Endothelial cell of umbilical vein (primary cell): ENCODE results near the gene PGAP1. TPM values are rescaled to one million over a fixed set of nuclear protein-coding genes. Genes with fewer than 3 reads are reported as not detected.

Source experiments
- BruUV-seq: library from RNA; stranded (reverse); fragments of 400-500 nt; replicated peaks from 2 replicates; lab custom pipeline; 2021; lab: Mats Ljungman, UMichigan
- CTCF ChIA-PET: fragments of 300-600, 350-600 bp; sonication (Branson Sonifier 250); formaldehyde crosslinking; loops from one replicate; lab custom pipeline; 2021; ENCODE audit warnings: antibody characterized with exemption, inconsistent platforms; lab: Charles Lee
- POLR2A ChIA-PET: fragments of 300-600, 350-600 bp; sonication (Branson Sonifier 250); formaldehyde crosslinking; loops from one replicate; lab custom pipeline; 2021; ENCODE audit warnings: antibody characterized with exemption, inconsistent platforms; lab: Charles Lee
- DNase-seq: peaks from one replicate; pipeline ENCODE4 v3.0.0-alpha.2; 2011; ENCODE audit warnings: low read depth, low spot score
- FAIRE-seq: peaks from 2 replicates; lab custom pipeline; 2011; peaks lifted over from hg19 to GRCh38; lab: Jason Lieb, UNC
- H2AFZ ChIP-seq: 2 replicates; pipeline ENCODE4 v1.6.0; 2012; ENCODE audit warnings: low read depth, low read length, control low read depth, inconsistent platforms
- H3K27ac ChIP-seq: 2 replicates; pipeline ENCODE4 v1.5.1; 2011; ENCODE audit warnings: low read depth, mild to moderate bottlenecking, control low read depth, low read length, moderate library complexity; ENCODE audit not compliant: insufficient read depth
- H3K27me3 ChIP-seq, 2 experiments: 2 replicates each; pipeline versions ENCODE4 v1.6.0 to v1.6.1; 2011; ENCODE audit warnings: low read length in 2 of 2, mixed read lengths in 1 of 2; ENCODE audit not compliant: control insufficient read depth in 2 of 2, insufficient read depth in 2 of 2
- H3K36me3 ChIP-seq, 2 experiments: 2 replicates in 1 of 2; 3 replicates in 1 of 2; pipeline ENCODE4 v1.5.1; 2011; ENCODE audit warnings: low read length in 2 of 2, mild to moderate bottlenecking in 1 of 2, moderate library complexity in 1 of 2; ENCODE audit not compliant: control insufficient read depth in 2 of 2, insufficient read depth in 2 of 2; ENCODE audit errors: extremely low read depth in 1 of 2
- H3K4me1 ChIP-seq: 3 replicates; pipeline ENCODE4 v1.5.1; 2011; ENCODE audit warnings: mild to moderate bottlenecking, low read length; ENCODE audit not compliant: control insufficient read depth, insufficient read depth; ENCODE audit errors: extremely low read depth
- H3K4me2 ChIP-seq: 2 replicates; pipeline ENCODE4 v1.6.1; 2011; ENCODE audit warnings: low read length, control low read depth, mixed read lengths; ENCODE audit not compliant: insufficient read depth
- H3K4me3 ChIP-seq, 3 experiments: fragments of 200-600 bp in 1 of 3; sonication (generic), shearing (Covaris generic) in 1 of 3; replicated peaks in 1 of 3; 2 replicates each; pipeline ENCODE4 v1.5.1; 2011 to 2016; ENCODE audit warnings: control low read depth in 3 of 3, low read length in 3 of 3, mild to moderate bottlenecking in 2 of 3, inconsistent platforms in 1 of 3, low read depth in 1 of 3, moderate library complexity in 1 of 3; ENCODE audit not compliant: insufficient read depth in 1 of 3
- H3K79me2 ChIP-seq: 2 replicates; pipeline ENCODE4 v1.6.0; 2012; ENCODE audit warnings: low read length, inconsistent platforms; ENCODE audit not compliant: control insufficient read depth, insufficient read depth
- H3K9ac ChIP-seq: replicated peaks from 2 replicates; pipeline ENCODE3; 2011; ENCODE audit warnings: low read length, control low read depth; ENCODE audit not compliant: insufficient read depth; ENCODE audit errors: extremely low read depth
- H3K9me1 ChIP-seq: replicated peaks from 3 replicates; pipeline ENCODE4 v1.6.0; 2011; ENCODE audit warnings: mild to moderate bottlenecking, low read length; ENCODE audit not compliant: control insufficient read depth, insufficient read depth; ENCODE audit errors: extremely low read depth
- H3K9me3 ChIP-seq: replicated peaks from 2 replicates; pipeline ENCODE4 v1.5.1; 2012; ENCODE audit warnings: low read length, inconsistent platforms; ENCODE audit not compliant: control insufficient read depth, insufficient read depth
- H4K20me1 ChIP-seq: replicated peaks from 2 replicates; pipeline ENCODE3; 2011; ENCODE audit warnings: mild to moderate bottlenecking, low read length; ENCODE audit not compliant: control insufficient read depth, insufficient read depth; ENCODE audit errors: extremely low read depth
- GATA2 ChIP-seq: IDR thresholded peaks from 2 replicates; pipeline ENCODE4 v1.7.0; 2011; ENCODE audit warnings: low read depth, mild to moderate bottlenecking, moderate library complexity, mixed read lengths, low read length; ENCODE audit not compliant: insufficient read length, insufficient read depth
- JUN ChIP-seq: IDR thresholded peaks from 2 replicates; pipeline ENCODE4 v1.6.1; 2011; ENCODE audit warnings: borderline replicate concordance, low read depth; ENCODE audit not compliant: insufficient read length, insufficient read depth
- MYC ChIP-seq: IDR thresholded peaks from one replicate; pipeline ENCODE4 v1.6.1; 2011; ENCODE audit warnings: mild to moderate bottlenecking, low read depth, low read length
- dilution Hi-C: fragments of 300-500 bp; cut with MboI; formaldehyde crosslinking; loops from one replicate; pipeline ENCODE4 v1.15.0; 2019; ENCODE audit warnings: low sequenced_read_pairs; ENCODE audit not compliant: extremely low pct_ligation_motif_present
- intact Hi-C: fragments of 100-400 bp; cut with micrococcal nuclease; formaldehyde crosslinking; loops from one replicate; pipeline ENCODE4 v1.10.0; 2022
- polyA plus RNA-seq, 4 experiments: library from polyadenylated mRNA; depleted of rRNA in 3 of 4; stranded (reverse) in 3 of 4; unstranded in 1 of 4; fragments of >200 nt; gene quantifications; 2 replicates each; pipeline versions ENCODE4 v1.2.1 to v1.2.3, GENCODE V29; 2011 to 2012; ENCODE audit warnings: missing spikeins in 1 of 4
- total RNA-seq: library from RNA; stranded (reverse); gene quantifications from 2 replicates; pipeline ENCODE4 v1.2.3, GENCODE V29; 2021
- TF ChIP-seq, protein P1 (sequence below): IDR thresholded peaks from 2 replicates; pipeline ENCODE4 v1.6.1; 2011; ENCODE audit not compliant: insufficient read depth, insufficient read length
- TF ChIP-seq, protein P2 (sequence below), 2 donors: IDR thresholded peaks; 1 replicate in 1 of 2; 2 replicates in 1 of 2; pipeline ENCODE4 v1.5.1; 2011; ENCODE audit warnings: low read length in 2 of 2, mild to moderate bottlenecking in 2 of 2, moderate library complexity in 2 of 2, control low read depth in 1 of 2, inconsistent platforms in 1 of 2, low read depth in 1 of 2; ENCODE audit not compliant: insufficient read depth in 1 of 2; ENCODE audit errors: extremely low read depth in 1 of 2

PGAP1 gene
- total and polyA plus RNA-seq, 2 donors (not counting 3 experiments of a cell fraction or from before 2014, with no cell fraction given), result 3.9 to 9.8 TPM

GRCh38 chr2:196962325-196962724 is 35.8 kb upstream of the PGAP1 start:
- TF ChIP-seq JUN (no peak), GATA2 (no peak)
- TF ChIP-seq, protein P1, sequence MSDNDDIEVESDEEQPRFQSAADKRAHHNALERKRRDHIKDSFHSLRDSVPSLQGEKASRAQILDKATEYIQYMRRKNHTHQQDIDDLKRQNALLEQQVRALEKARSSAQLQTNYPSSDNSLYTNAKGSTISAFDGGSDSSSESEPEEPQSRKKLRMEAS, result no peak
- no peak for FAIRE-seq
- Histone ChIP-seq H3K27me3 (no peaks in the 10 kb centered on the region), H3K9ac (no peak overlapping the region), H3K36me3 (no peaks in the 10 kb centered on the region), H3K4me2 (no peak overlapping the region), H3K79me2 (no peaks in the 10 kb centered on the region), H3K9me1 (no peaks in the 10 kb centered on the region), H3K4me1 (peaks cover 20% of the 10 kb centered on the region), H3K9me3 (no peaks in the 10 kb centered on the region), H3K4me3 (no peak overlapping the region), H4K20me1 (no peaks in the 10 kb centered on the region), H2AFZ (no peak overlapping the region), H3K27ac (no peak overlapping the region)
- BruUV-seq, result no TSS peak
- intact Hi-C loops (no loop called here), dilution Hi-C loops (no loop called here)
- ChIA-PET CTCF (no interaction called here), POLR2A (no interaction called here)
- no peak for DNase-seq

DNA sequence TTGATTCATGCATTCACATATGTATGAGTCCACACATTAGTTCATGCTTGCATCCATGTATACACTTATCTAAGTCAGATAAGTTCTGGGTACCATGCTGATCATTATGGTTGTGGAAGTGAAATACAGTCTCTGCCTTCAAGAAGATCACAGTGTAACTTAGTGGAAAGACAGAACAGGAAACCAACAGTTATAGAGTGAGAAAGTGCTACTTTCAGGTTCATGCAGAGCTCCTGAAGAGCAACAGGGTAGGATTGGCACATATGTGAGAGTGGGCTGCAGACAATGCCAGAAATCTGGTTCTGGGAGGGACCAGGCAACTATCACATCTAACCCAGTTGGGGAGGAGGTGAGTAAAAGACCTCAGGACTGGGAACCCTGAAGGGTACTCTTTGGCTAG is 35.4 kb upstream of the PGAP1 start:
- Histone ChIP-seq H3K27ac (no peak overlapping the region), H3K9me3 (no peaks in the 10 kb centered on the region), H3K79me2 (no peaks in the 10 kb centered on the region), H3K27me3 (no peaks in the 10 kb centered on the region), H3K9ac (no peak overlapping the region), H3K36me3 (no peaks in the 10 kb centered on the region), H3K4me1 (peaks cover 17% of the 10 kb centered on the region), H2AFZ (no peak overlapping the region), H3K4me2 (no peak overlapping the region), H3K9me1 (no peaks in the 10 kb centered on the region), H3K4me3 (no peak overlapping the region), H4K20me1 (no peaks in the 10 kb centered on the region)
- no peak for FAIRE-seq
- POLR2A ChIA-PET, result no interaction called here
- TF ChIP-seq, protein P2, sequence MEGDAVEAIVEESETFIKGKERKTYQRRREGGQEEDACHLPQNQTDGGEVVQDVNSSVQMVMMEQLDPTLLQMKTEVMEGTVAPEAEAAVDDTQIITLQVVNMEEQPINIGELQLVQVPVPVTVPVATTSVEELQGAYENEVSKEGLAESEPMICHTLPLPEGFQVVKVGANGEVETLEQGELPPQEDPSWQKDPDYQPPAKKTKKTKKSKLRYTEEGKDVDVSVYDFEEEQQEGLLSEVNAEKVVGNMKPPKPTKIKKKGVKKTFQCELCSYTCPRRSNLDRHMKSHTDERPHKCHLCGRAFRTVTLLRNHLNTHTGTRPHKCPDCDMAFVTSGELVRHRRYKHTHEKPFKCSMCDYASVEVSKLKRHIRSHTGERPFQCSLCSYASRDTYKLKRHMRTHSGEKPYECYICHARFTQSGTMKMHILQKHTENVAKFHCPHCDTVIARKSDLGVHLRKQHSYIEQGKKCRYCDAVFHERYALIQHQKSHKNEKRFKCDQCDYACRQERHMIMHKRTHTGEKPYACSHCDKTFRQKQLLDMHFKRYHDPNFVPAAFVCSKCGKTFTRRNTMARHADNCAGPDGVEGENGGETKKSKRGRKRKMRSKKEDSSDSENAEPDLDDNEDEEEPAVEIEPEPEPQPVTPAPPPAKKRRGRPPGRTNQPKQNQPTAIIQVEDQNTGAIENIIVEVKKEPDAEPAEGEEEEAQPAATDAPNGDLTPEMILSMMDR (IDR thresholded peaks at IDR 0.05; ENCODE audit: extremely low read depth in 1 of 2, insufficient read depth in 1 of 2, low read depth in 1 of 2, low read length in 2 of 2), result no peak
- TF ChIP-seq GATA2, result no peak
- no peak for TF ChIP-seq MYC
- DNase-seq, result no peak
- intact Hi-C loops, result no loop called here
- no TSS peak for BruUV-seq
- CTCF ChIA-PET, result no interaction called here
- dilution Hi-C loops, result no loop called here
